Measurements from ENCODE around the gene CYB561. TPM values are rescaled to one million over a fixed set of nuclear protein-coding genes. Genes with fewer than 3 reads are reported as not detected.

Gene CYB561
- total RNA-seq, 1 experiment from 2014 or later, result 52.1 TPM

- peaks cover 12% of the 10 kb centered on the region for H3K36me3 Mint-ChIP-seq (ENCODE audit: insufficient read depth, unreplicated experiment)
- BruUV-seq (replicated peaks), result no TSS peak
- no peaks in the 10 kb centered on the region for H3K4me1 Mint-ChIP-seq (ENCODE audit: low read depth, unreplicated experiment)
- H3K27ac Mint-ChIP-seq (ENCODE audit: unreplicated experiment), result no peak overlapping the region
- H3K27me3 Mint-ChIP-seq (ENCODE audit: unreplicated experiment), result no peaks in the 10 kb centered on the region
- CTCF ChIA-PET, result interaction anchor here (1.1 kb wide), 1 partner anchor 344 kb away, joined by 3 read pairs; no protein-coding TSS in a partner anchor
- DNase-seq, result no peak
- H3K9me3 Mint-ChIP-seq (ENCODE audit: low read depth, unreplicated experiment), result no peaks in the 10 kb centered on the region
- no peak overlapping the region for H3K4me3 Mint-ChIP-seq (ENCODE audit: low read depth, unreplicated experiment)
- TF ChIP-seq CTCF (IDR thresholded peaks at IDR 0.05; ENCODE audit: unreplicated experiment), result no peak
- intact Hi-C loops (cut with micrococcal nuclease; ENCODE audit: unreplicated experiment), result no loop called here
Observed at GRCh38 chr17:63426917-63427308, 19.2 kb downstream of the CYB561 start.

GRCh38 chr17:63426041-63426916, 19.8 kb downstream of the CYB561 start:
- Mint-ChIP-seq H3K4me3 (ENCODE audit: low read depth, unreplicated experiment) (no peak overlapping the region), H3K9me3 (ENCODE audit: low read depth, unreplicated experiment) (no peaks in the 10 kb centered on the region), H3K36me3 (ENCODE audit: insufficient read depth, unreplicated experiment) (peaks cover 12% of the 10 kb centered on the region), H3K4me1 (ENCODE audit: low read depth, unreplicated experiment) (no peaks in the 10 kb centered on the region), H3K27ac (ENCODE audit: unreplicated experiment) (no peak overlapping the region), H3K27me3 (ENCODE audit: unreplicated experiment) (no peaks in the 10 kb centered on the region)
- intact Hi-C loops (cut with micrococcal nuclease; ENCODE audit: unreplicated experiment), result no loop called here
- CTCF ChIA-PET, result interaction anchor here (0.6 to 3.0 kb wide), 15 partner anchors 36 to 755 kb away, joined by 3 to 50 read pairs (median 3); partner anchors contain the start of genes ACE and MAP3K3
- no TSS peak for BruUV-seq (replicated peaks)
- no peak for DNase-seq
- no peak for TF ChIP-seq CTCF (IDR thresholded peaks at IDR 0.05; ENCODE audit: unreplicated experiment)

- peak; percentile 84 for TF ChIP-seq CTCF (IDR thresholded peaks at IDR 0.05; ENCODE audit: unreplicated experiment)
- CTCF ChIA-PET, result interaction anchor here (0.5 to 3.0 kb wide), 15 partner anchors 37 to 754 kb away, joined by 3 to 50 read pairs (median 3); partner anchors contain the start of genes ACE and MAP3K3
- intact Hi-C loops (cut with micrococcal nuclease; ENCODE audit: unreplicated experiment), result loop anchor here (1.0 to 2.0 kb wide), 2 partner anchors 54 to 187 kb away; no protein-coding TSS in a partner anchor
- H3K27ac Mint-ChIP-seq (ENCODE audit: unreplicated experiment), result no peak overlapping the region
- H3K4me3 Mint-ChIP-seq (ENCODE audit: low read depth, unreplicated experiment), result no peak overlapping the region
- no TSS peak for BruUV-seq (replicated peaks)
- no peaks in the 10 kb centered on the region for H3K9me3 Mint-ChIP-seq (ENCODE audit: low read depth, unreplicated experiment)
- H3K4me1 Mint-ChIP-seq (ENCODE audit: low read depth, unreplicated experiment), result no peaks in the 10 kb centered on the region
- H3K36me3 Mint-ChIP-seq (ENCODE audit: insufficient read depth, unreplicated experiment), result peaks cover 15% of the 10 kb centered on the region
- no peaks in the 10 kb centered on the region for H3K27me3 Mint-ChIP-seq (ENCODE audit: unreplicated experiment)
- peak; percentile 66 for DNase-seq
Observed at GRCh38 chr17:63425483-63425882, 20.6 kb downstream of the CYB561 start.

GRCh38 chr17:63423963-63424362, 22.1 kb downstream of the CYB561 start:
- TF ChIP-seq CTCF (IDR thresholded peaks at IDR 0.05; ENCODE audit: unreplicated experiment), result no peak
- no TSS peak for BruUV-seq (replicated peaks)
- Mint-ChIP-seq H3K9me3 (ENCODE audit: low read depth, unreplicated experiment) (no peaks in the 10 kb centered on the region), H3K36me3 (ENCODE audit: insufficient read depth, unreplicated experiment) (peaks cover 11% of the 10 kb centered on the region), H3K4me3 (ENCODE audit: low read depth, unreplicated experiment) (no peak overlapping the region), H3K4me1 (ENCODE audit: low read depth, unreplicated experiment) (no peaks in the 10 kb centered on the region), H3K27ac (ENCODE audit: unreplicated experiment) (no peak overlapping the region), H3K27me3 (ENCODE audit: unreplicated experiment) (no peaks in the 10 kb centered on the region)
- no peak for DNase-seq
- intact Hi-C loops (cut with micrococcal nuclease; ENCODE audit: unreplicated experiment), result loop anchor here (2.0 kb wide), 1 partner anchor 189 kb away; no protein-coding TSS in a partner anchor
- CTCF ChIA-PET, result interaction anchor here (0.6 to 3.0 kb wide), 2 partner anchors 21 to 55 kb away, joined by 3 to 50 read pairs; partner anchors contain the start of gene ACE

Data from Calu3 (cell line).